NCI-H1417 treated with DMSO at 0.1 percent for 48 hours (cell line): ENCODE results near the gene PYDC2.
"Not testable (repeated sequence)": the region's sequence is repeated elsewhere in the genome, so short reads cannot be mapped to it uniquely, and the experiment has no call there.

ENCODE experiments used
- DNase-seq: peaks from one replicate; lab custom pipeline; 2025; lab: John Stamatoyannopoulos, UW

The PYDC2 gene

GRCh38 chr3:191470080-191470479, 9.1 kb downstream of the PYDC2 start:
- no peak for DNase-seq

- no peak for DNase-seq
Measured at GRCh38 chr3:191470545-191470944, 9.6 kb downstream of the PYDC2 start.

GRCh38 chr3:191473661-191474198, 12.8 kb downstream of the PYDC2 start:
- DNase-seq: no peak

GRCh38 chr3:191476066-191476772, 15.3 kb downstream of the PYDC2 start:
- DNase-seq: no peak

- not testable (repeated sequence) for DNase-seq
Measured at GRCh38 chr3:191483994-191484393, 23.0 kb downstream of the PYDC2 start.

GRCh38 chr3:191484461-191484860, 23.5 kb downstream of the PYDC2 start:
- no peak for DNase-seq

GRCh38 chr3:191492601-191493000, 31.6 kb downstream of the PYDC2 start:
- no peak for DNase-seq

GRCh38 chr3:191493336-191493735, 32.4 kb downstream of the PYDC2 start:
- DNase-seq: no peak

GRCh38 chr3:191499307-191500080, 38.5 kb downstream of the PYDC2 start:
- DNase-seq: no peak

- DNase-seq: no peak
Measured at GRCh38 chr3:191500892-191501291, 39.9 kb downstream of the PYDC2 start.

- no peak for DNase-seq
Measured at GRCh38 chr3:191502583-191502982, 41.6 kb downstream of the PYDC2 start.

- no peak for DNase-seq
Measured at GRCh38 chr3:191509078-191509477, 48.1 kb downstream of the PYDC2 start.
